AG04450 (cell line): ENCODE results near the gene EML3. TPM values are rescaled to one million over a fixed set of nuclear protein-coding genes. Genes with fewer than 3 reads are reported as not detected.
"Not testable (repeated sequence)": the region's sequence is repeated elsewhere in the genome, so short reads cannot be mapped to it uniquely, and the experiment has no call there.

Experiments
- CTCF ChIA-PET: fragments of 300-600, 350-600 bp; formaldehyde crosslinking; extraction: SDS; loops from one replicate; lab custom pipeline; 2022; ENCODE audit warnings: antibody characterized with exemption, inconsistent platforms; lab: Charles Lee
- POLR2A ChIA-PET: fragments of 350-600 bp; formaldehyde crosslinking; extraction: SDS; loops from one replicate; lab custom pipeline; 2021; ENCODE audit warnings: antibody characterized with exemption, inconsistent platforms; lab: Yijun Ruan, JAX
- DNase-seq: peaks from one replicate; pipeline ENCODE4 v3.0.0-alpha.2; 2011; ENCODE audit warnings: low read depth, low spot score
- H3K27ac ChIP-seq: one replicate; pipeline ENCODE4 v1.5.1; 2012; ENCODE audit warnings: low read depth, low read length, control low read depth
- H3K27me3 ChIP-seq: one replicate; pipeline ENCODE4 v1.6.0; 2012; ENCODE audit warnings: low read length; ENCODE audit not compliant: control insufficient read depth, insufficient read depth
- H3K4me3 ChIP-seq: 2 replicates; pipeline ENCODE4 v1.5.1; 2011; ENCODE audit warnings: mild to moderate bottlenecking, low read depth, low read length, control low read depth
- H3K9me3 ChIP-seq: 2 replicates; pipeline ENCODE4 v1.5.1; 2012; ENCODE audit warnings: low read length; ENCODE audit not compliant: control insufficient read depth, insufficient read depth
- polyA plus RNA-seq: library from polyadenylated mRNA; depleted of rRNA; stranded (reverse); fragments of >200 nt; gene quantifications from 2 replicates; pipeline ENCODE4 v1.2.3, GENCODE V29; 2011
- TF ChIP-seq, protein P1 (sequence below): IDR thresholded peaks from 2 replicates; pipeline ENCODE4 v1.5.1; 2011; ENCODE audit warnings: low read depth, low read length, control low read depth, inconsistent platforms

The EML3 gene
- polyA plus RNA-seq, 1 experiment: 18.6 TPM

DNA sequence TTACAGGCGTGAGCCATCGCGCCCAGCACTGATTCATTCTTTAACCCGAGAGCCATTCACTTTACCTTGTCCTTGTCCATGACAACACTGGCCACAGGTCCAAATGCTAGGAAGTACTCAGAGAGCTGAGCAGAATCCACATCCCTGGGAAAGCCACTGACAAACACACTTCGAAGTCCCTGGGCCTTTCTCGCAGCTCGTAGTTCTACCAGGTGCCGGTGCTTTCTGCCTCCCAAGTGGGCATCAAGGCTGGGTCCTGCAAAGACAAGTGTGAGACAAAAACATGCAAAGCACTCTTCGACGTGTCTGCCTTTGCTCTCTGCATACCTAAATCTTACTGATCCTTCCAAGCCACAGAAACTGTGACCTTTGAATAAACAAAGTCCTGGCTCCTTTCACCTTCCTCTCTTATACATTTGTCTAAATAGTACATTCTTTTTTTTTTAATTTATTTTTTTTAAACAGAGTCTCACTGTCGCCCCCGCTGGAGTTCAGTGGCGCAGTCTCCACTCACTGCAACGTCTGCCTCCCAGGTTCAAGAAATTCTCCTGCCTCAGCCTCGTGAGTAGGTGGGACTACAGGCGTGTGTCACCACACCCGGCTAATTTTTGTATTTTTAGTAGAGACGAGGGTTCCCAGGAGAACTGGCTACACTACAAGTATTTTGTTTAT lies 23.5 kb downstream of the EML3 start:
- Histone ChIP-seq H3K9me3 (no peaks in the 10 kb centered on the region; the same call in 1 of the 2 replicates), H3K27me3 (no peaks in the 10 kb centered on the region), H3K27ac (no peak overlapping the region), H3K4me3 (no peak overlapping the region)
- POLR2A ChIA-PET: no interaction called here
- TF ChIP-seq, protein P1, sequence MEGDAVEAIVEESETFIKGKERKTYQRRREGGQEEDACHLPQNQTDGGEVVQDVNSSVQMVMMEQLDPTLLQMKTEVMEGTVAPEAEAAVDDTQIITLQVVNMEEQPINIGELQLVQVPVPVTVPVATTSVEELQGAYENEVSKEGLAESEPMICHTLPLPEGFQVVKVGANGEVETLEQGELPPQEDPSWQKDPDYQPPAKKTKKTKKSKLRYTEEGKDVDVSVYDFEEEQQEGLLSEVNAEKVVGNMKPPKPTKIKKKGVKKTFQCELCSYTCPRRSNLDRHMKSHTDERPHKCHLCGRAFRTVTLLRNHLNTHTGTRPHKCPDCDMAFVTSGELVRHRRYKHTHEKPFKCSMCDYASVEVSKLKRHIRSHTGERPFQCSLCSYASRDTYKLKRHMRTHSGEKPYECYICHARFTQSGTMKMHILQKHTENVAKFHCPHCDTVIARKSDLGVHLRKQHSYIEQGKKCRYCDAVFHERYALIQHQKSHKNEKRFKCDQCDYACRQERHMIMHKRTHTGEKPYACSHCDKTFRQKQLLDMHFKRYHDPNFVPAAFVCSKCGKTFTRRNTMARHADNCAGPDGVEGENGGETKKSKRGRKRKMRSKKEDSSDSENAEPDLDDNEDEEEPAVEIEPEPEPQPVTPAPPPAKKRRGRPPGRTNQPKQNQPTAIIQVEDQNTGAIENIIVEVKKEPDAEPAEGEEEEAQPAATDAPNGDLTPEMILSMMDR: peak; percentile 49
- DNase-seq: no peak
- CTCF ChIA-PET: interaction anchor here (0.7 to 1.3 kb wide), 3 partner anchors 12 to 46 kb away, joined by 3 read pairs; partner anchors contain the start of gene MTA2

DNA sequence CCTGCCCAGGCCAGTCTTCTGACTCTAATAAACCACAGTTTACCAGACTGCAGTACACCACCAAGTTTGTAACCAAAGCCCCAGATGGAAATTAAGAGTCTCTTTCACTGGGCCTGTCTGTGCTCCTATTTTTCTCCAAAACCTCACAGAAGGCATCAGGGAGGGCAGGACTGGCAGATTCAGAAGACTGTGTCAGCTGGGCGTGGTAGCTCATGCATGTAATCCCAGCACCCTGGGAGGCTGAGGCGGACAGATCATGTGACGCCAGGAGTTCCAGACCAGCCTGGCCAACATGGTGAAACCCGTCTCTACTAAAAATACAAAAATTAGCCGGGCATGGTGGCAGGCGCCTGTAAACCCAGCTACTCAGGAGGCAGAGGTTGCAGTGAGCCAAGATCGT lies 27.2 kb downstream of the EML3 start:
- POLR2A ChIA-PET: interaction anchor here (1.1 kb wide), 1 partner anchor 12 kb away, joined by 3 read pairs; the partner anchor contains the start of gene EEF1G
- not testable (repeated sequence) for DNase-seq, H3K4me3 ChIP-seq, H3K27me3 ChIP-seq, H3K9me3 ChIP-seq, H3K27ac ChIP-seq
- CTCF ChIA-PET: interaction anchor here (1.2 to 1.3 kb wide), 2 partner anchors 42 to 191 kb away, joined by 3 read pairs; no protein-coding TSS in a partner anchor

DNA sequence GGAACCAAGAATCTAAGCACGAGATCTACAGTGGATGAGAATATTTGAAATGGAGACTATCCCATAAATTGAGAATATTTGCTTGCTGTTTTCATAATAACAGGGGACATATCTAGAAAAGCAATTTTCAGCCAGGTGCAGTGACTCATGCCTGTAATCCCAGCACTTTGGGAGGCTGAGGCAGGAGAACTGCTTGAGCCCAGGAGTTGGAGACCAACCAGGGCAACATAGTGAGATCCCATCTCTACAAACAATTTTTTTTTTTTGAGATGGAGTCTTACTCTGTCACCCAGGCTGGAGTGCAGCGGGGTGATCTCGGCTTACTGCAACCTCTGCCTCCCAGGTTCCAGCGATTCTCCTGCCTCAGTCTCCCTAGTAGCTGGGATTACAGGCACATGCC lies 30.8 kb downstream of the EML3 start:
- H3K4me3 ChIP-seq, CTCF ChIA-PET, DNase-seq, H3K27ac ChIP-seq, H3K27me3 ChIP-seq, H3K9me3 ChIP-seq: not testable (repeated sequence)
- POLR2A ChIA-PET: interaction anchor here (2.0 kb wide), 1 partner anchor 10 kb away, joined by 6 read pairs; the partner anchor contains the start of gene TUT1

DNA sequence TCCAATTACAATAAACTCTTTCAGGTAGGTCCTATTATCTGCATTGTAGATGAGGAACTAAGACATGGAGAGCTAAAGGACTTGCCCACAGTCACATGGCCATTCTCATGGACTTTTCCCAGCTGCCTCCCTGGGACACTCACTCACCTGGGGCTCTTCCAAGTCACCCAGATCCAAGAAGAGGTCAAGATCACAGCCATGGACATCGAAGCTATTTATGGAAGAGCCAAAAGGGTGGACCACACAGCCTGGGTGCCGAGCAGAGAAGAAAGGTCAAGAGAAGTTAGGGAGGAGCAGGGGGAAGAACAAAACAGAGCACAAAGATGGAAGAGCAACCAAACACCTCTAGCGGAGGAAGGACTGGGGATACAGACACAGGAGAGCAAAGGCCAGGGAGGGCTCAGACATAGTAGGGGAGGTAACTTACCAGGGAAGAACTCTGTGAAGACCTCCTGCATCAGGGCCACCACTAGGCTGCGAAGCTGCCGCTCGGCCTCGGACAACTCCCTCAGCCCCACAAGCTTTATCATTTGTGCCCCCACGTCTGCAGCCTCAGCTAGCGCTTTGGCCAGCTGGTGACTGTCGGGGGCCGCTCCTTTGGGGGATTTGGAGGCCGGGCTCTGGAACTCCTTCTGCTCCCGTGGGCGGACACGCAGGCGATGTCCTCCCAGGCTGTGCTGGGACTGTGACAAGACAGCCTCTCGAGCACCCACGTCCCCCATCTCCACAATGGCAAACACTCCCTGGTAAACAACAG lies 31.4 kb downstream of the EML3 start:
- Histone ChIP-seq H3K27me3 (no peaks in the 10 kb centered on the region), H3K9me3 (no peaks in the 10 kb centered on the region), H3K4me3 (no peak overlapping the region), H3K27ac (no peak overlapping the region)
- DNase-seq: no peak
- TF ChIP-seq, protein P1: no peak
- CTCF ChIA-PET: no interaction called here
- POLR2A ChIA-PET: interaction anchor here (2.0 kb wide), 1 partner anchor 10 kb away, joined by 6 read pairs; the partner anchor contains the start of gene TUT1

DNA sequence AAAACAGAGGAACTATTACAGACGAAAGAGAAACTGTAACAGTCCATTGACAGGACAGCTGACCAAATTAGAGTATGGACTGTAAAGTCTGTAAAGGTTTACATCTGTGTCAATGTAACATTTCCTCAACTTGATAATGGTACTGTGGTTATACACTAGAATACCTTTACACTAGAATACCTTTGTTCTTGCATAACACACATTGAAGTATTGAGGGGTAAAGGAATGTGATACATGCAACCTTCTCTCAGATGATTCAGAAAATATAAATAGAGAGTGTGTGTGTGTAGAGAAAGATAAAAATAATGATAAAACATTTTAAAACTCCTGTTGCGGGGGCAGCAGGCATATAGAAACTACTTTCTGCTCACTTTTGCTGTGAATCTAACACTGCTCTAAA lies 33.3 kb downstream of the EML3 start:
- TF ChIP-seq, protein P1: no peak
- ChIA-PET CTCF (interaction anchor here (0.6 kb wide), 1 partner anchor 15 kb away, joined by 6 read pairs; no protein-coding TSS in a partner anchor), POLR2A (interaction anchor here (0.7 to 1.3 kb wide), 2 partner anchors 12 to 111 kb away, joined by 3 to 7 read pairs; partner anchors contain the start of gene TUT1)
- no peaks in the 10 kb centered on the region for H3K27me3 ChIP-seq
- H3K9me3 ChIP-seq: no peaks in the 10 kb centered on the region; the same call in 1 of the 2 replicates
- DNase-seq: no peak
- no peak overlapping the region for H3K27ac ChIP-seq
- no peak overlapping the region for H3K4me3 ChIP-seq
